Loucy (cell line): Measurements from ENCODE around the gene FAP.

ENCODE experiments used
- EZH2phosphoT487 ChIP-seq: fragments of 200-600 bp; IDR thresholded peaks from 2 replicates; pipeline ENCODE4 v1.6.1; 2018; ENCODE audit warnings: antibody characterized with exemption, mild to moderate bottlenecking, moderate library complexity, borderline replicate concordance
- TF ChIP-seq, protein P1 (sequence below): fragments of 200-600 bp; sonication (generic); conservative IDR thresholded peaks from 2 replicates; pipeline ENCODE4 v1.5.1; 2014; ENCODE audit warnings: mild to moderate bottlenecking, antibody characterized with exemption, low read length

GRCh38 chr2:162221064-162221463, 22.2 kb downstream of the FAP start:
- TF ChIP-seq, protein P1, sequence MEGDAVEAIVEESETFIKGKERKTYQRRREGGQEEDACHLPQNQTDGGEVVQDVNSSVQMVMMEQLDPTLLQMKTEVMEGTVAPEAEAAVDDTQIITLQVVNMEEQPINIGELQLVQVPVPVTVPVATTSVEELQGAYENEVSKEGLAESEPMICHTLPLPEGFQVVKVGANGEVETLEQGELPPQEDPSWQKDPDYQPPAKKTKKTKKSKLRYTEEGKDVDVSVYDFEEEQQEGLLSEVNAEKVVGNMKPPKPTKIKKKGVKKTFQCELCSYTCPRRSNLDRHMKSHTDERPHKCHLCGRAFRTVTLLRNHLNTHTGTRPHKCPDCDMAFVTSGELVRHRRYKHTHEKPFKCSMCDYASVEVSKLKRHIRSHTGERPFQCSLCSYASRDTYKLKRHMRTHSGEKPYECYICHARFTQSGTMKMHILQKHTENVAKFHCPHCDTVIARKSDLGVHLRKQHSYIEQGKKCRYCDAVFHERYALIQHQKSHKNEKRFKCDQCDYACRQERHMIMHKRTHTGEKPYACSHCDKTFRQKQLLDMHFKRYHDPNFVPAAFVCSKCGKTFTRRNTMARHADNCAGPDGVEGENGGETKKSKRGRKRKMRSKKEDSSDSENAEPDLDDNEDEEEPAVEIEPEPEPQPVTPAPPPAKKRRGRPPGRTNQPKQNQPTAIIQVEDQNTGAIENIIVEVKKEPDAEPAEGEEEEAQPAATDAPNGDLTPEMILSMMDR, result peak; percentile 93
- TF ChIP-seq EZH2phosphoT487, result no peak
